Stomach (tissue), 4 donors: ENCODE results near the gene MRC2.

Experiments
- CTCF ChIP-seq, 7 experiments: fragments of 450-650 bp in 4 of 7; fragments of 200-600 bp in 3 of 7; sonication (generic) in 3 of 7; IDR thresholded peaks; one replicate each; pipeline ENCODE4 v1.5.1; 2016 to 2019; ENCODE audit warnings: antibody characterized with exemption in 7 of 7, control low read depth in 2 of 7, mild to moderate bottlenecking in 1 of 7
- EP300 ChIP-seq: sonication (generic); formaldehyde crosslinking; IDR thresholded peaks from one replicate; pipeline ENCODE4 v1.6.1; 2017; ENCODE audit warnings: antibody characterized with exemption
- POLR2A ChIP-seq, 4 donors: fragments of 450-650 bp; IDR thresholded peaks; one replicate each; pipeline ENCODE4 v1.6.1; 2016; ENCODE audit warnings: antibody characterized with exemption in 4 of 4, control low read depth in 2 of 4, mild to moderate bottlenecking in 1 of 4, moderate library complexity in 1 of 4

GRCh38 chr17:62653826-62654761 is 26.6 kb downstream of the MRC2 start:
- TF ChIP-seq CTCF (IDR thresholded peaks at IDR 0.05) (no peak), EP300 (no peak), POLR2A (IDR thresholded peaks at IDR 0.05) (no peak)
